Hepatocyte (in vitro differentiated cells): ENCODE data around the gene TIFAB. TPM values are rescaled to one million over a fixed set of nuclear protein-coding genes. Genes with fewer than 3 reads are reported as not detected.

Experiments
- DNase-seq: peaks from one replicate; pipeline ENCODE4 v3.0.0-alpha.2; 2016; ENCODE audit warnings: low spot score
- H2AFZ ChIP-seq: fragments of 200-600 bp; sonication (generic); 2 replicates; pipeline ENCODE4 v1.6.0; 2016; ENCODE audit warnings: antibody characterized with exemption, mild to moderate bottlenecking
- H3K27ac ChIP-seq: fragments of 200-600 bp; sonication (generic); 2 replicates; pipeline ENCODE4 v1.5.1; 2016; ENCODE audit warnings: mild to moderate bottlenecking
- H3K27me3 ChIP-seq: fragments of 200-600 bp; sonication (generic); 2 replicates; pipeline ENCODE4 v1.6.1; 2016
- H3K36me3 ChIP-seq: fragments of 200-600 bp; sonication (generic); replicated peaks from 2 replicates; pipeline ENCODE4 v1.5.1; 2016; ENCODE audit warnings: low read depth; ENCODE audit not compliant: insufficient read depth
- H3K4me1 ChIP-seq: fragments of 200-600 bp; sonication (generic); 2 replicates; pipeline ENCODE4 v1.5.1; 2016; ENCODE audit warnings: mild to moderate bottlenecking, moderate library complexity; ENCODE audit not compliant: insufficient read depth
- H3K4me2 ChIP-seq: fragments of 200-600 bp; sonication (generic); 2 replicates; pipeline ENCODE4 v1.6.0; 2016
- H3K4me3 ChIP-seq: fragments of 200-600 bp; sonication (generic); 2 replicates; pipeline ENCODE4 v1.5.1; 2016; ENCODE audit warnings: mild to moderate bottlenecking
- H3K79me2 ChIP-seq: fragments of 200-600 bp; sonication (generic); 2 replicates; pipeline ENCODE4 v1.6.0; 2017; ENCODE audit warnings: mild to moderate bottlenecking
- H3K9me2 ChIP-seq: fragments of 200-600 bp; sonication (generic); replicated peaks from 2 replicates; pipeline ENCODE4 v1.6.0; 2017; ENCODE audit warnings: mild to moderate bottlenecking; ENCODE audit not compliant: insufficient read depth
- H3K9me3 ChIP-seq: fragments of 200-600 bp; sonication (generic); 2 replicates; pipeline ENCODE4 v1.5.1; 2016; ENCODE audit warnings: low read depth, mild to moderate bottlenecking
- H4K20me1 ChIP-seq: fragments of 200-600 bp; sonication (generic); 2 replicates; pipeline ENCODE4 v1.6.0; 2016; ENCODE audit warnings: mild to moderate bottlenecking; ENCODE audit not compliant: insufficient read depth, poor library complexity, severe bottlenecking
- EZH2 ChIP-seq: fragments of 200-600 bp; sonication (generic); IDR thresholded peaks from 2 replicates; pipeline ENCODE4 v1.6.1; 2016; ENCODE audit warnings: antibody characterized with exemption, mild to moderate bottlenecking, borderline replicate concordance
- EZH2phosphoT487 ChIP-seq: fragments of 200-600 bp; sonication (generic); IDR thresholded peaks from one replicate; pipeline ENCODE4 v1.6.1; 2018; ENCODE audit warnings: antibody characterized with exemption, mild to moderate bottlenecking, low read depth, moderate library complexity; ENCODE audit not compliant: unreplicated experiment, severe bottlenecking
- WGBS: methylation state at CpG from one replicate; pipeline ENCODE4 v1.1.6; 2016; ENCODE audit warnings: low lambda C conversion rate; ENCODE audit errors: missing lambda C conversion rate; 5-methylcytosine and 5-hydroxymethylcytosine counted together
- polyA plus RNA-seq: library from polyadenylated mRNA; unstranded; fragments of >200 nt; fragmentation: Nextera tagmentation; extraction: Ambion mirVana; gene quantifications from 2 replicates; pipeline ENCODE4 v1.2.1, GENCODE V29; 2016
- total RNA-seq: library from RNA; depleted of rRNA; stranded (reverse); fragments of >200 nt; gene quantifications from 2 replicates; pipeline ENCODE4 v1.2.3, GENCODE V29; 2014
- TF ChIP-seq, protein P1 (sequence below): fragments of 200-600 bp; sonication (generic); IDR thresholded peaks from 2 replicates; pipeline ENCODE4 v1.5.1; 2016; ENCODE audit warnings: antibody characterized with exemption, mild to moderate bottlenecking; ENCODE audit not compliant: poor library complexity

The TIFAB gene
- total and polyA plus RNA-seq, 2 experiments from 2014 or later, result not detected

DNA sequence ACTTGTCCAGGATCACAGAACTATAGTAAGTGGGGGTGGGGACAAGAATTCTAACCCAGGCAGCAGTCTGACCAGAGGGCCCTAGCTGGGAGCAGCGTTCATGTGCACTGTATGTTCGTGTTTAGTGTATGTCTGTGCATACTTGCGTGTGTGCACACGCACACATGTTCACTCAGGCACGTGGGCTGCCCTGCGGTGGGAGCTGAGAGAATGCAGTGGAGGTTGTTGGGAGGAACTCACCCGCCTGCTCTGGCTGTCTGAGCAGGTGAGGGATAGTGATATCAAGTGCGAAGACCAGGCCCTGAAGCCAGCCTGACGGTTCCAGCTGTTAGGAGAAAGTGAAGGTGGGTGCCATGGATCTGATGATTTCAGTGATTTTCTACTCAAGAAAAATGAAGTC is 5.9 kb downstream of the TIFAB start:
- Histone ChIP-seq H2AFZ (no peak overlapping the region), H4K20me1 (no peaks in the 10 kb centered on the region), H3K4me2 (no peak overlapping the region), H3K9me3 (no peaks in the 10 kb centered on the region), H3K36me3 (no peaks in the 10 kb centered on the region), H3K79me2 (no peaks in the 10 kb centered on the region), H3K27me3 (no peaks in the 10 kb centered on the region), H3K4me1 (peaks cover 13% of the 10 kb centered on the region), H3K9me2 (no peaks in the 10 kb centered on the region), H3K27ac (no peak overlapping the region), H3K4me3 (no peak overlapping the region)
- no peak for DNase-seq
- 96% methylated on average over 9 of the region's 9 CpGs for WGBS
- no peak for TF ChIP-seq EZH2
- TF ChIP-seq, protein P1, sequence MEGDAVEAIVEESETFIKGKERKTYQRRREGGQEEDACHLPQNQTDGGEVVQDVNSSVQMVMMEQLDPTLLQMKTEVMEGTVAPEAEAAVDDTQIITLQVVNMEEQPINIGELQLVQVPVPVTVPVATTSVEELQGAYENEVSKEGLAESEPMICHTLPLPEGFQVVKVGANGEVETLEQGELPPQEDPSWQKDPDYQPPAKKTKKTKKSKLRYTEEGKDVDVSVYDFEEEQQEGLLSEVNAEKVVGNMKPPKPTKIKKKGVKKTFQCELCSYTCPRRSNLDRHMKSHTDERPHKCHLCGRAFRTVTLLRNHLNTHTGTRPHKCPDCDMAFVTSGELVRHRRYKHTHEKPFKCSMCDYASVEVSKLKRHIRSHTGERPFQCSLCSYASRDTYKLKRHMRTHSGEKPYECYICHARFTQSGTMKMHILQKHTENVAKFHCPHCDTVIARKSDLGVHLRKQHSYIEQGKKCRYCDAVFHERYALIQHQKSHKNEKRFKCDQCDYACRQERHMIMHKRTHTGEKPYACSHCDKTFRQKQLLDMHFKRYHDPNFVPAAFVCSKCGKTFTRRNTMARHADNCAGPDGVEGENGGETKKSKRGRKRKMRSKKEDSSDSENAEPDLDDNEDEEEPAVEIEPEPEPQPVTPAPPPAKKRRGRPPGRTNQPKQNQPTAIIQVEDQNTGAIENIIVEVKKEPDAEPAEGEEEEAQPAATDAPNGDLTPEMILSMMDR, result no peak
- no peak for TF ChIP-seq EZH2phosphoT487

DNA sequence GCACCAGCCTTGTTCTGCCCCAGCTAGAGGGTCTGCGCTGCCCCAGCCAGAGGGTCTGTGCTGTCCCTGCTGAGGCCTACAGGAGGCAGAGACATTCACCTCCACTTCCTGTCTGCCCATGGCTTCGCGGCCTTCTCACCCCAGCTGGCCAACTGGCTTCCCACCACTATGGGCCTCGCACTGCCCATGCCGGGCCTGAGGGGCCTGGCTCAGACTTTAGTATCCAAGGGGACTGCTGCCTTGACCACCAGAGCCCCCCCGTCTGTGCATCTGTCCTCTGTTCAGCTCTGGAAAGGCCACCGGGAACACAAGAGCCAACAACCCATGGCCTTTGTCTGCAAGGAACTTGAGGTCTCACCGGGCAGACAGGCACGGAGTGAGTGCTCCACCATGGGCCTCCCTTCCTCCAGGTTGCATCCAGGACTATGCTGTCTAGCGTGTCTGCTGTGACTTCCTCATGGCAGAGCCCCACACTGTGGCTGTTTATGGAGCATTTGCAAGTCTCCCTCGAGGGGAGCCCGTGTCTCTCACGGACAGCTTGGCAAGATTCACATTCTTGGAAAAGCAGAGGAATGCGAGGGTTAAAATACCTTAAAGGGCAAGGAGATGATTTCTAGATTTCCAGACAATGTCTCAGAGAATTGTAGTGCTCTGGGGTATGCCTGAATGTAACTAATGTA is 6.7 kb downstream of the TIFAB start:
- Histone ChIP-seq H3K4me2 (no peak overlapping the region), H3K4me3 (no peak overlapping the region), H3K4me1 (peaks cover 17% of the 10 kb centered on the region), H3K27ac (no peak overlapping the region), H3K36me3 (no peaks in the 10 kb centered on the region), H3K9me3 (no peaks in the 10 kb centered on the region), H2AFZ (no peak overlapping the region), H4K20me1 (no peaks in the 10 kb centered on the region), H3K79me2 (no peaks in the 10 kb centered on the region), H3K27me3 (no peaks in the 10 kb centered on the region), H3K9me2 (no peaks in the 10 kb centered on the region)
- TF ChIP-seq, protein P1, result no peak
- 81% methylated on average over 14 of the region's 14 CpGs for WGBS
- no peak for DNase-seq

DNA sequence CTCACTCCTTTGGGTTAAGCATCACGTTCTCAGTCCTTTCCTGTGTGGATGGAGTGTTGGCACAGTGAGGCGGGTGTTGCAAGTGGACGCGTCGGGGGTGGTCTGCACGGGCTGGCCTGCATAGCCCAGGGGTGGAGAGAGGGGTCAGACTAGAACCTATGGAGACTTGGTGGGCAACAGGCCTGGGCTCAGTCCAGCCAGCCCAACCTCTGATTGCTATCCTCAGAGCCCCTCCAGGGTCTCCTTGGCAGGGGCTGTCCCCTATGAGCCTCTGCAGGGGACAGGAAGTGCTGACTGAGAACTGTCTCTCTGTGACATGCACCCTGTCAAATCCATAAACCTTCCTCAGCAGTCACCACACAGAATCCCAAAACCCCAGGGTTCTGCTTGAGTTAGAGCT is 7.3 kb downstream of the TIFAB start:
- Histone ChIP-seq H3K4me3 (no peak overlapping the region), H3K79me2 (no peaks in the 10 kb centered on the region), H3K9me2 (no peaks in the 10 kb centered on the region), H3K36me3 (no peaks in the 10 kb centered on the region), H3K27me3 (no peaks in the 10 kb centered on the region), H3K4me1 (peaks cover 19% of the 10 kb centered on the region), H3K27ac (no peak overlapping the region), H2AFZ (no peak overlapping the region), H3K9me3 (no peaks in the 10 kb centered on the region), H4K20me1 (no peaks in the 10 kb centered on the region), H3K4me2 (no peak overlapping the region)
- 96% methylated on average over 6 of the region's 6 CpGs for WGBS
- no peak for DNase-seq
- TF ChIP-seq, protein P1, result no peak
- TF ChIP-seq EZH2 (no peak), EZH2phosphoT487 (no peak)
